IPS-18c (cell line): ENCODE measurements around the gene TMEM178B.
"Not testable (repeated sequence)": the region's sequence is repeated elsewhere in the genome, so short reads cannot be mapped to it uniquely, and the experiment has no call there.

Experiments
- H3K4me3 ChIP-seq: 2 replicates; pipeline ENCODE4 v1.7.0; 2013; ENCODE audit warnings: low read depth, mild to moderate bottlenecking, low read length, moderate library complexity; ENCODE audit not compliant: insufficient read depth
- H3K9me3 ChIP-seq: one replicate; pipeline ENCODE4 v1.6.1; 2013; ENCODE audit warnings: mild to moderate bottlenecking, low read length, moderate library complexity; ENCODE audit not compliant: control insufficient read depth, insufficient read depth

TMEM178B gene

DNA sequence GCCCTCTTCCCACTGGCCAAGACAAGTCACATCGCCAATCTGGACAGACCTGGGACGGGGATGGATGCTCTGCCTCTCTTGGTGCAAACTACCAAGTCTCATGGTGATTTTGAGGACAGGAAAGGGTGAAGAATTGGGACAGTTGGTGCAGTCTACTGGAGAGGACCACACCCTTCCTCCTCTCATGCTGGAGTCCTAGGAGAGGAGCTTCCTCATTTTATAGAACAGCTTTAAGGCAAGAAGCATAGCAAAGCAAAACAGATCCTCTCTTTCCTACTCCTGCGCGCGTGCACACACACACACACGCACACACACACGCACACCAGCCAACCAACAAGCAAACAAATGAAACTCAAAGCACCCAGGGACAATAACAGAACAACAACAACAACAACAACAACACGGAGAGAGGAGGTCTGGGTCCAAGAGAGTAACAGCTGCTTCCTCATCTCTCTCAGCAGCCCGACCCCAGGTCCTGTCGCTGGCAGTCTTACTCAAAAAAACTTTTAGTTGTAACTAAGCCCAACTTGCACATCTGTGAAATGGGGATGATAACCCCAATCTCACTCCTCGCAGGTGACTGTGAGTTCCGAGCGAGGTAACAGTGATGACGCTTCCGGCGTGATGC is 83.4 kb downstream of the TMEM178B start:
- H3K9me3 ChIP-seq: no peaks in the 10 kb centered on the region

DNA sequence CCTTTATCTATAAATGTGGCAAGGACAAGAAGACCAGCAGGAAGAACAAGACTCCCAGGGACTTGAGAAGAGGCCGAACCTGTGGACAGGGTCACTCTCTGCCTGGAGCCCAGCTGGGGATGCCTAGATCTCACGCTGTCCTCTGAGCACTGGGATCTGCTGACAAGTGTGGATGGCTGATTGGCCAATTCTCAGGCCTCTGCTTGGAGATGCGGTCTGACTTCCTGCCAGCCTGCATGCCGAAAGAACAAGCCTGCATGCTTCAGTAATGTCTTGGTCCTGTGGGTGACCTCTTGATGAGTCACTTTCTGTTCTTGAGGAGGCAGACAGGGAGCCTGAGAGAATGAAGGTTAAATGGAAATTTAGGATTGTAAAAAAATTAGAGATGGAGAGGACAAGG is 84.7 kb downstream of the TMEM178B start:
- no peak overlapping the region for H3K4me3 ChIP-seq
- no peaks in the 10 kb centered on the region for H3K9me3 ChIP-seq

More for the DNA sequence above, 83.4 kb downstream of the TMEM178B start:
- no peak overlapping the region for H3K4me3 ChIP-seq

- H3K4me3 ChIP-seq: no peak overlapping the region
Observed at GRCh38 chr7:141160246-141160860, 86.5 kb downstream of the TMEM178B start.

DNA sequence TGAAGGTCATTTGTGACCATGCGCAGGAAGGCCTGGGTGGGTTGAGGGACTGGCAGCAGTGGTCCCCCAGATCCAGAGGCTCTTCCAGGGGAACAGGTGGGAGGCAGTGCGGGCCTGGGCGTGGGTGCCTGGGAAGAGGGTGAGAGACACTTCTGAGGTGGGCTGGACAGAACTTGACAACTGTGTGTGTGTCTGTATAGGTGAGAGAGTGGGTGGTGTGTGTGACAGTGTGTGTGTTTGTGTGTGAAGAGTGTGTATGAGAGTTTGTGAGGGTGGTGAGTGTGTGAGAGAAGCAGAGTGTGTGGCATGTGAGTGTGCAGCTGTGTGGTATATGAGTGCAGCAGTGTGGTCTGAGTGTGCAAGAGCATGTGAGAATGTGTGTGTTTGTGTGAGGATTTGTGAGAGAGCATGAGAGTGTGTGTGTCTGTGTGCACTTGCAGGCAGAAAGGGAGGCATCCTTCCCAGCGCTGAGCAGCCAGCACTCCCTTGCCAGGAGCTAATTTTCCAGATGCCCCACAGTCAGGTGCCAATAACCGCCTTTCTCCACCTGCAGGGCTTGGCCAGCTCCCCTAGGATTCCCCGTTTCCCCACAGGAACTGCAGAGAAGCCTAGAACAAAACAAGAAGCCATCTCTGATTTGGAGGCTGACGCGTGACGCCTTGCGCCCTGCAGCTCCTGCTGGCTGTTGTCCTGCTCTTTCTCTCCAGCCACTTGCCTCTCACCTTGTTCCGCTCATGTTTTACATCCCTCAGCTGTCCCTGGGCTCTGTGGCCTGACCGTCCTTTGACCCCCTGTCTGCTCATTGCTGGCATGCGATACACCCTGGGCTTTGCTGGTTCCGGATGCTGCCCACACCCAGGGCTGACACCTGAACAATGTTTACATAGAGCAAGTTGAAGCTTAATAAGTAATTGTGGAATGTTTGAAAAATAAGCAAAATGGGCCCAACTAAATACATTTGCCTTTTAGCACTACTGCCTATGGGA is 88.0 kb downstream of the TMEM178B start:
- H3K9me3 ChIP-seq: no peaks in the 10 kb centered on the region
- H3K4me3 ChIP-seq: no peak overlapping the region

More at GRCh38 chr7:141160246-141160860, 86.5 kb downstream of the TMEM178B start:
- H3K9me3 ChIP-seq: no peaks in the 10 kb centered on the region

GRCh38 chr7:141165521-141165920 is 91.7 kb downstream of the TMEM178B start:
- Histone ChIP-seq H3K9me3 (no peaks in the 10 kb centered on the region), H3K4me3 (no peak overlapping the region)

- Histone ChIP-seq H3K9me3 (no peaks in the 10 kb centered on the region), H3K4me3 (no peak overlapping the region)
Observed at GRCh38 chr7:141166926-141167325, 93.1 kb downstream of the TMEM178B start.

DNA sequence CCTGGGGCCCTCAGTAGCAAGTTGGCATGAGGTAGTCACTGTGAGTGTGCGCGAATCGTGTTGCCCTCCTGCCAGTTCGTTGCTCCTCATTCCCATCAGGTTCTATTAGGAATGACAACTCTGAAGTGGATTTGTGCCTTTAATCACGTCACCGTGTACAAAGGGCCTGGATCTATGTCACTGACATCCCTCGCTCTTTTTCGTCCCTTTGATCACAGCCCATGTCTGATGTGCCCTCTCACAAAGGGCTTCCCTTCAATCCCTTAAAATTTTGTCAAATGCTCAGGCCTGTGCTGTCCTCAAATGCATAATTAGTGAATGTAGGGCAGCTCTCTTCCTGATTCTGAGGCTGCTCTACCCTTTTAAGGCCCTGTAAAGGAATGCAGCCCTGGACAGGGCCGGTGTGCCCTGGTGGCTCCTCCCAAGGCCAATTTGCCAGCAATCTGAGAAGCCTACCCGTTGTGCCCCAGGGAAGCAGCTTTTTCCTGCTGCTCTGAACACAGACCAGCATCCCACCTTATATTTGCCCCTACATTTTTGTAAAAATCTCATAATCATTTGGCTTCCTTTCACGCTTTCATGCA is 93.6 kb downstream of the TMEM178B start:
- H3K9me3 ChIP-seq: no peaks in the 10 kb centered on the region
- no peak overlapping the region for H3K4me3 ChIP-seq

GRCh38 chr7:141169157-141169556 is 95.3 kb downstream of the TMEM178B start:
- H3K4me3 ChIP-seq, H3K9me3 ChIP-seq: not testable (repeated sequence)

GRCh38 chr7:141175728-141176127 is 101.9 kb downstream of the TMEM178B start:
- H3K4me3 ChIP-seq, H3K9me3 ChIP-seq: not testable (repeated sequence)

DNA sequence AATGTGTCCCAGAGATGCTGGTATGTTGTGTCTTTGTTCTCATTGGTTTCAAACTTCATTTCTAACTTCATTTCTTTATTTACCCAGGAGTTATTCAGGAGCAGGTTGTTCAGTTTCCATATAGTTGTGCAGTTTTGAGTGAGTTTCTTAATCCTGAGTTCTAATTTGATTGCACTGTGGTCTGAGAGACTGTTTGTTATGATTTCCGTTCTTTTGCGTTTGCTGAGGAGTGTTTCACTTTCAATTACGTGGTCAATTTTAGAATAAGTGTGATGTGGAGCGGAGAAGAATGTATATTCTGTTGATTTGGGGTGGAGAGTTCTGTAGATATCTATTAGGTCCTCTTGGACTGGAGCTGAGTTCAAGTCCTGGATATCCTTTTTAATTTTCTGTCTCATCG is 103.3 kb downstream of the TMEM178B start:
- not testable (repeated sequence) for H3K4me3 ChIP-seq, H3K9me3 ChIP-seq

DNA sequence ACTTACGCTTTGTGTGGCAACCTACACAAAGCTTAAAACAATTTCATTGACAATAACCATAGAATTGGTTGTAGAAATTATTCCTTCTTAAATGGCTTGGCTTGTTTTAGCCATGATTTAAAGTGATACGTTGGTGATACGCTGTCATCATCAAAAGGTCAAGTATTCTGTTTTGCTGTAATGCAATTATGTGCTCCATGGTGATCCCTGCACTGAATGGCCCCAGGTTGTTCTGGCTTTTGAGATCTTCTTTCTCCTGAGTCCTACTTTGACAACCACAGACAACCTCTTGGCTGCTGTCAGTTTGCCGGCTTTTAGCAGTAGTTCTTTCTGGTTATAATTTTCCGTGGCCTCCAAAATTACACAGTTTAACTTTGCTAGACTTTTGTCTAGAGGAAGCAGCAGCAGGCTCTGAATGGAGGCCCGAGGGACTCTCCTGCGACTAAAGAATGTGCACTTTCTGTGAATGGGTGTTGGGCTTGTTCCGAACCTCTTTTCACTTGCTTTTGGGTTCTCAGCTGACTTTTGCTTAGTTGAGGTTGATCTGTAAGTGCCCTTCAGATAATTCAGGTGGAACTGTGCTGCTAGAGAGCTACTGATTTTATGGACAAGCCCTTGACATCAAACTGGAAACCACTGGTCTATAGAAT is 104.7 kb downstream of the TMEM178B start:
- Histone ChIP-seq H3K4me3 (no peak overlapping the region), H3K9me3 (no peaks in the 10 kb centered on the region)

- H3K4me3 ChIP-seq: no peak overlapping the region
- H3K9me3 ChIP-seq: no peaks in the 10 kb centered on the region
Observed at GRCh38 chr7:141181812-141182211, 107.9 kb downstream of the TMEM178B start.

GRCh38 chr7:141184532-141185190 is 110.8 kb downstream of the TMEM178B start:
- Histone ChIP-seq H3K4me3 (no peak overlapping the region), H3K9me3 (no peaks in the 10 kb centered on the region)

GRCh38 chr7:141185369-141185967 is 111.6 kb downstream of the TMEM178B start:
- H3K4me3 ChIP-seq: no peak overlapping the region
- H3K9me3 ChIP-seq: no peaks in the 10 kb centered on the region

DNA sequence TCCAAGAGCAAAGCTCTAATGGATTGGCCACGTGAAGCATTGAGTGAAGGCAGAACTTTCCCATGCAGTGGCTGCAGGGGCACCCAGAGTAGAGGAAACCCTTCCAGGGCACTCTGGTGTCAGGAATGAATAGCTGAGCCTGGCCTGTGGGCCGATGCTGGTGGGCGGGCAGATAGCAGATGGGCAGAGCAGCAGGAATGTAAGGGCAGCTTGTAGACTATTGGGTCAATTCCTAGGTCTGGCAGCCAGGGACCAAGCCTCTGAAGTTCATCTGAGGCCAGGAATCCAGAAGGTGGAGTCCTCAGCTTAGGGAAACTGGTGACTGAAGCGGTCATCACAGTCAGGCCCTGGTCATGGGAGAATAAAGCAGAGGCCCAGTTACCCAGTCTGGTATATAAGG is 115.4 kb downstream of the TMEM178B start:
- Histone ChIP-seq H3K4me3 (no peak overlapping the region), H3K9me3 (no peaks in the 10 kb centered on the region)

DNA sequence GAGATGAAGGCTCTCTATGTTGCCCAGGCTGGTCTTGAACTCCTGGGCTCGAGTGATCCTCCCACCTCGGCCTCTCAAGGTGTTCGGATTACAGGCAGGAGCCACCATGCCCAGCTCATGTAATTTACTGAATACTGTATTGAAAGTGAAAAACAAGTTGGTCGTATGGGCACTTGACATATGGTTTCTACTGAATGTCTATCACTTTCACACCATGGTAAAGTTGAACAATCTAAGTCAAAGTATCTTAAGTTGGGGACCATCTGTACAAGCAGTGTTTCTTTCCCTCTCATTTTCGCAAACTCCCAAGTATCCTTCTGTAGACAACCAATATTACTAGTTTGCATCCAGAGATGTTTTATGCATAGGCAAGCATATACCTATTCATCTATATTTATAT is 116.6 kb downstream of the TMEM178B start:
- Histone ChIP-seq H3K9me3 (no peaks in the 10 kb centered on the region), H3K4me3 (no peak overlapping the region)
